ENCODE results near the gene SRSF3. TPM values are rescaled to one million over a fixed set of nuclear protein-coding genes. Genes with fewer than 3 reads are reported as not detected.
"Not testable (repeated sequence)": the region's sequence is repeated elsewhere in the genome, so short reads cannot be mapped to it uniquely, and the experiment has no call there.

SRSF3 gene
- total RNA-seq, 2 experiments from 2014 or later: 316 to 539 TPM

DNA sequence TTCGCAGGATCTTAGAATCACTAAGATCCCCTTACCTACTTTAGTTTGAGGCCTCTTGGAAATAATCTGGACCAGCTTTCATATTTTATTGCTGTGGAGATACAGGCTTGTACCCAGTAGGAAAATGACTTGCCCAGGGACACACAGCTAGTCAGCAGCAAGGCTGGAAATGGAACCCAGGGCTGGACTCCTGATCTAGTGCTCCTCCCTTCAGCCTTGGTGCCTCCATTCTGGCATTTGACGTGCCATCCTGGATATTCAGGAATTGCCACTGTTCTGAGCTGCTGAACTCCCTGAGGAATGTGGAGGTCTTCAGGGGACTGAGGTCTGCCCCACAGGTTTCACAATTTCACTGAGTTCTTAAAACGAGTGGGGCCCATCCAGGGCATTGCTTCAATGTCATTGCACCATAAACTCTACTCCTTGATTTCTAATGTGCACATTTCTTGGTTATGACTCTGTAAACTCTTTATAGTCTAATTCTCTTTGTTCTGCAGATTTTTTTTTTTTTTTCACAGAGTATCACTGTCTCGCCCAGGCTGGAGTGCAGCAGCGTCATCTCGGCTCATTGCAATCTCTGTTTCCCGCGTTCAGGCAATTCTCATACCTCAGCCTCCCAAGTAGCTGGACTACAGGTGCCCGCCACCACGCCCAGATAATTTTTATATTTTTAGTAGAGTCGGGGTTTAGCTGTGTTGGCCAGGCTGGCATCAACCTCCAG, 57.7 kb downstream of the SRSF3 start:
- ChIA-PET POLR2A (interaction anchor here (1.0 to 6.7 kb wide), 5 partner anchors 8 to 31 kb away, joined by 3 to 55 read pairs (median 3); no protein-coding TSS in a partner anchor), CTCF (ENCODE audit: unreplicated experiment) (no interaction called here)
- H3K4me3 ChIP-seq (ENCODE audit: low read depth, low read length, poor library complexity, severe bottlenecking): no peak overlapping the region
- intact Hi-C loops (cut with micrococcal nuclease; ENCODE audit: unreplicated experiment): no loop called here
- no peaks in the 10 kb centered on the region for H3K36me3 ChIP-seq (ENCODE audit: insufficient read depth, low read length)
- BruUV-seq (replicated peaks): no TSS peak
- peaks cover 51% of the 10 kb centered on the region for H3K4me1 ChIP-seq (ENCODE audit: insufficient read depth, low read length, poor library complexity, severe bottlenecking)
- no peak overlapping the region for H3K27ac ChIP-seq (ENCODE audit: low read depth, low read length, poor library complexity, severe bottlenecking)
- no peaks in the 10 kb centered on the region for H3K9me2 ChIP-seq (ENCODE audit: insufficient read depth, low read length)
- TF ChIP-seq EZH2phosphoT487 (IDR thresholded peaks at IDR 0.05; ENCODE audit: borderline replicate concordance, low read depth, low read length): no peak
- TF ChIP-seq, protein P1, sequence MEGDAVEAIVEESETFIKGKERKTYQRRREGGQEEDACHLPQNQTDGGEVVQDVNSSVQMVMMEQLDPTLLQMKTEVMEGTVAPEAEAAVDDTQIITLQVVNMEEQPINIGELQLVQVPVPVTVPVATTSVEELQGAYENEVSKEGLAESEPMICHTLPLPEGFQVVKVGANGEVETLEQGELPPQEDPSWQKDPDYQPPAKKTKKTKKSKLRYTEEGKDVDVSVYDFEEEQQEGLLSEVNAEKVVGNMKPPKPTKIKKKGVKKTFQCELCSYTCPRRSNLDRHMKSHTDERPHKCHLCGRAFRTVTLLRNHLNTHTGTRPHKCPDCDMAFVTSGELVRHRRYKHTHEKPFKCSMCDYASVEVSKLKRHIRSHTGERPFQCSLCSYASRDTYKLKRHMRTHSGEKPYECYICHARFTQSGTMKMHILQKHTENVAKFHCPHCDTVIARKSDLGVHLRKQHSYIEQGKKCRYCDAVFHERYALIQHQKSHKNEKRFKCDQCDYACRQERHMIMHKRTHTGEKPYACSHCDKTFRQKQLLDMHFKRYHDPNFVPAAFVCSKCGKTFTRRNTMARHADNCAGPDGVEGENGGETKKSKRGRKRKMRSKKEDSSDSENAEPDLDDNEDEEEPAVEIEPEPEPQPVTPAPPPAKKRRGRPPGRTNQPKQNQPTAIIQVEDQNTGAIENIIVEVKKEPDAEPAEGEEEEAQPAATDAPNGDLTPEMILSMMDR (conservative IDR thresholded peaks at IDR 0.05; ENCODE audit: low read length): no peak
- H3K4me2 ChIP-seq (ENCODE audit: low read length): peak overlapping the region; percentile 63
- H3K9me3 ChIP-seq (ENCODE audit: low read length): no peaks in the 10 kb centered on the region
- DNase-seq (ENCODE audit: low spot score): no peak
- H4K20me1 ChIP-seq (ENCODE audit: insufficient read depth, low read length): no peaks in the 10 kb centered on the region
- no peaks in the 10 kb centered on the region for H3K79me2 ChIP-seq (ENCODE audit: insufficient read depth, low read depth, low read length)
- H2AFZ ChIP-seq (ENCODE audit: low read length): no peak overlapping the region

DNA sequence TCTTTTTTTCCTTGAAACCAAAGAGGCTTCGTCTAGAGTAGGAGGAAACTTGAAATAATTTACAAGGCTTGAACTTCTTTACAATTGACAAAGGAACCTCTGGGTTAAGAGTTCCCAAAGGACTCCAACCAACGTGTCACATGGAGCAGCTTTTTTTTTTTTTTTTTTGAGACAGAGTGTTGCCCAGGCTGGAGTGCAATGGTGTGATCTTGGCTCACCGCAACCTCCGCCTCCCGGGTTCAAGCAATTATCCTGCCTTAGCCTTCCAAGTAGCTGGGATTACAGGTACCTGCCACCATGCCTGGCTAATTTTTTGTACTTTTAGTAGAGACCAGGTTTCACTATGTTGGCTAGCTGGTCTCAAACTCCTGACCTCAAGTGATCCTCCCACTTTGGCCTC, 60.3 kb downstream of the SRSF3 start:
- H3K79me2 ChIP-seq (ENCODE audit: insufficient read depth, low read depth, low read length); H3K4me3 ChIP-seq (ENCODE audit: low read depth, low read length, poor library complexity, severe bottlenecking); H4K20me1 ChIP-seq (ENCODE audit: insufficient read depth, low read length); H3K4me2 ChIP-seq (ENCODE audit: low read length); BruUV-seq (replicated peaks); H3K36me3 ChIP-seq (ENCODE audit: insufficient read depth, low read length); H3K27ac ChIP-seq (ENCODE audit: low read depth, low read length, poor library complexity, severe bottlenecking); H3K9me2 ChIP-seq (ENCODE audit: insufficient read depth, low read length); H3K9me3 ChIP-seq (ENCODE audit: low read length); H2AFZ ChIP-seq (ENCODE audit: low read length); DNase-seq (ENCODE audit: low spot score); intact Hi-C loops (cut with micrococcal nuclease; ENCODE audit: unreplicated experiment): not testable (repeated sequence)
- POLR2A ChIA-PET: interaction anchor here (0.6 to 6.7 kb wide), 3 partner anchors 10 to 60 kb away, joined by 3 to 55 read pairs (median 4); partner anchors contain the start of gene SRSF3
- CTCF ChIA-PET (ENCODE audit: unreplicated experiment): interaction anchor here (1.0 kb wide), 1 partner anchor 77 kb away, joined by 3 read pairs; no protein-coding TSS in a partner anchor
- peaks cover 70% of the 10 kb centered on the region for H3K4me1 ChIP-seq (ENCODE audit: insufficient read depth, low read length, poor library complexity, severe bottlenecking)

Small RNA genes lying within 50 kb of the gene (microRNA-seq; reads per million reads assigned to microRNA genes)
- not detected for gene MIR3925 (ENCODE audit: borderline replicate concordance)

Small RNA genes lying within 50 kb of the gene (small RNA-seq; reads per million reads assigned to genes)
- gene MIR3925 (not detected), gene RNU1-88P (1.7 reads per million, percentile 72 among the genes with 10 or more reads in this experiment)

Other genes starting within 250 kb of the SRSF3 start
- not detected in 2 replicates for gene ETV7, start 206.7 kb upstream of the SRSF3 start, total RNA-seq (2014; rRNA removed; shearing (Covaris generic))
- gene ETV7, start 206.7 kb upstream of the SRSF3 start, total RNA-seq (2022): not detected in 2 replicates
- 0.15 TPM in 1 of 2 replicates, not detected in the other for gene PXT1, start 151.5 kb upstream of the SRSF3 start, total RNA-seq (2014; rRNA removed; shearing (Covaris generic))
- gene PXT1, start 151.5 kb upstream of the SRSF3 start, total RNA-seq (2022): 0.25 and 0.41 TPM in 2 replicates
- 73.6 and 74.8 TPM in 2 replicates for gene KCTD20, start 151.4 kb upstream of the SRSF3 start, total RNA-seq (2014; rRNA removed; shearing (Covaris generic))
- gene KCTD20, start 151.4 kb upstream of the SRSF3 start, total RNA-seq (2022): 84.6 and 89.4 TPM in 2 replicates
- gene STK38, start 46.9 kb upstream of the SRSF3 start, total RNA-seq (2014; rRNA removed; shearing (Covaris generic)): 22.4 and 29.4 TPM in 2 replicates
- gene STK38, start 46.9 kb upstream of the SRSF3 start, total RNA-seq (2022): 42.5 and 46.5 TPM in 2 replicates
- gene CDKN1A, start 84.4 kb downstream of the SRSF3 start, total RNA-seq (2014; rRNA removed; shearing (Covaris generic)): 0.13 and 0.41 TPM in 2 replicates
- gene CDKN1A, start 84.4 kb downstream of the SRSF3 start, total RNA-seq (2022): 1.2 and 1.3 TPM in 2 replicates
- gene RAB44, start 103.5 kb downstream of the SRSF3 start, total RNA-seq (2014; rRNA removed; shearing (Covaris generic)): 0.03 and 0.09 TPM in 2 replicates
- gene RAB44, start 103.5 kb downstream of the SRSF3 start, total RNA-seq (2022): not detected in 2 replicates
- gene CPNE5, start 245.1 kb downstream of the SRSF3 start, total RNA-seq (2014; rRNA removed; shearing (Covaris generic)): 25.3 and 37.7 TPM in 2 replicates
- gene CPNE5, start 245.1 kb downstream of the SRSF3 start, total RNA-seq (2022): 70.7 and 89.8 TPM in 2 replicates

Measured in OCI-LY7 (cell line).